Astrocyte (in vitro differentiated cells and primary cell): ENCODE measurements around the gene STXBP5. TPM values are rescaled to one million over a fixed set of nuclear protein-coding genes. Genes with fewer than 3 reads are reported as not detected.

Source experiments
- DNase-seq: peaks from one replicate; pipeline ENCODE4 v3.0.0-alpha.2; 2010; ENCODE audit warnings: low read depth
- FAIRE-seq: peaks from 2 replicates; lab custom pipeline; 2011; peaks lifted over from hg19 to GRCh38; lab: Jason Lieb, UNC
- H2AFZ ChIP-seq: 2 replicates; pipeline ENCODE4 v1.6.0; 2012; ENCODE audit warnings: low read depth, low read length, inconsistent platforms
- H3K27ac ChIP-seq: 2 replicates; pipeline ENCODE4 v1.5.1; 2011; ENCODE audit warnings: low read depth, low read length, inconsistent platforms
- H3K27me3 ChIP-seq: 2 replicates; pipeline ENCODE4 v1.6.0; 2011; ENCODE audit warnings: low read length, inconsistent platforms; ENCODE audit not compliant: insufficient read depth
- H3K36me3 ChIP-seq: 2 replicates; pipeline ENCODE4 v1.5.1; 2011; ENCODE audit warnings: low read length, inconsistent platforms; ENCODE audit not compliant: insufficient read depth
- H3K4me1 ChIP-seq: 2 replicates; pipeline ENCODE4 v1.5.1; 2011; ENCODE audit warnings: low read length, inconsistent platforms; ENCODE audit not compliant: insufficient read depth
- H3K4me2 ChIP-seq: 2 replicates; pipeline ENCODE4 v1.6.0; 2012; ENCODE audit warnings: low read length, inconsistent platforms
- H3K4me3 ChIP-seq: 2 replicates; pipeline ENCODE4 v1.5.1; 2011; ENCODE audit warnings: low read depth, mild to moderate bottlenecking, low read length, inconsistent platforms; ENCODE audit not compliant: insufficient read depth
- H3K79me2 ChIP-seq: 2 replicates; pipeline ENCODE4 v1.6.0; 2012; ENCODE audit warnings: mild to moderate bottlenecking, low read length, inconsistent platforms; ENCODE audit not compliant: insufficient read depth
- H3K9ac ChIP-seq: 2 replicates; pipeline ENCODE4 v1.6.0; 2012; ENCODE audit warnings: mild to moderate bottlenecking, low read length, inconsistent platforms
- H3K9me3 ChIP-seq: 2 replicates; pipeline ENCODE4 v1.5.1; 2012; ENCODE audit warnings: low read depth, mild to moderate bottlenecking, low read length, inconsistent platforms; ENCODE audit not compliant: insufficient read depth
- H4K20me1 ChIP-seq: 2 replicates; pipeline ENCODE4 v1.6.0; 2012; ENCODE audit warnings: low read length, inconsistent platforms; ENCODE audit not compliant: insufficient read depth
- H3K27ac Mint-ChIP-seq: one replicate; pipeline ENCODE4 v1.8.0; 2021; ENCODE audit warnings: mild to moderate bottlenecking, mixed read lengths; ENCODE audit not compliant: unreplicated experiment
- H3K27me3 Mint-ChIP-seq: one replicate; pipeline ENCODE4 v1.8.0; 2021; ENCODE audit warnings: low read depth, mixed read lengths; ENCODE audit not compliant: unreplicated experiment
- H3K36me3 Mint-ChIP-seq: one replicate; pipeline ENCODE4 v1.8.0; 2021; ENCODE audit warnings: low read depth, mixed read lengths; ENCODE audit not compliant: unreplicated experiment
- H3K4me1 Mint-ChIP-seq: one replicate; pipeline ENCODE4 v1.8.0; 2021; ENCODE audit warnings: low read depth, mixed read lengths; ENCODE audit not compliant: unreplicated experiment
- H3K4me3 Mint-ChIP-seq: one replicate; pipeline ENCODE4 v1.8.0; 2021; ENCODE audit warnings: mild to moderate bottlenecking, moderate library complexity, mixed read lengths; ENCODE audit not compliant: unreplicated experiment
- H3K9me3 Mint-ChIP-seq: one replicate; pipeline ENCODE4 v1.8.0; 2021; ENCODE audit warnings: mild to moderate bottlenecking, mixed read lengths; ENCODE audit not compliant: unreplicated experiment
- CTCF ChIP-seq: IDR thresholded peaks from 2 replicates; pipeline ENCODE4 v1.5.1; 2011; ENCODE audit warnings: low read depth, mild to moderate bottlenecking, inconsistent platforms, low read length, moderate library complexity; ENCODE audit not compliant: insufficient read depth
- EZH2 ChIP-seq: IDR thresholded peaks from 2 replicates; pipeline ENCODE4 v1.6.1; 2012; ENCODE audit warnings: mild to moderate bottlenecking, low read length, inconsistent platforms; ENCODE audit not compliant: insufficient read depth
- total RNA-seq: library from RNA; stranded (reverse); gene quantifications from 2 replicates; pipeline ENCODE4 v1.2.1, GENCODE V29; 2021

Gene STXBP5
- total RNA-seq, 1 donor from 2014 or later, result 25.7 TPM

GRCh38 chr6:147179809-147180208 is 24.4 kb upstream of the STXBP5 start:
- H2AFZ ChIP-seq, result no peak overlapping the region
- FAIRE-seq (no peak), DNase-seq (no peak)
- H3K4me1 ChIP-seq, result no peaks in the 10 kb centered on the region
- H3K9ac ChIP-seq, result no peak overlapping the region
- Mint-ChIP-seq H3K27me3 (no peaks in the 10 kb centered on the region), H3K4me1 (no peaks in the 10 kb centered on the region), H3K4me3 (no peak overlapping the region), H3K27ac (no peak overlapping the region), H3K36me3 (no peaks in the 10 kb centered on the region), H3K9me3 (no peaks in the 10 kb centered on the region)
- TF ChIP-seq CTCF (no peak), EZH2 (no peak)
- H3K79me2 ChIP-seq, result no peaks in the 10 kb centered on the region
- no peak overlapping the region for H3K27ac ChIP-seq
- no peak overlapping the region for H3K4me2 ChIP-seq
- no peaks in the 10 kb centered on the region for H3K36me3 ChIP-seq
- no peaks in the 10 kb centered on the region for H3K27me3 ChIP-seq
- H3K9me3 ChIP-seq, result no peaks in the 10 kb centered on the region
- H4K20me1 ChIP-seq, result no peaks in the 10 kb centered on the region
- H3K4me3 ChIP-seq, result no peak overlapping the region

DNA sequence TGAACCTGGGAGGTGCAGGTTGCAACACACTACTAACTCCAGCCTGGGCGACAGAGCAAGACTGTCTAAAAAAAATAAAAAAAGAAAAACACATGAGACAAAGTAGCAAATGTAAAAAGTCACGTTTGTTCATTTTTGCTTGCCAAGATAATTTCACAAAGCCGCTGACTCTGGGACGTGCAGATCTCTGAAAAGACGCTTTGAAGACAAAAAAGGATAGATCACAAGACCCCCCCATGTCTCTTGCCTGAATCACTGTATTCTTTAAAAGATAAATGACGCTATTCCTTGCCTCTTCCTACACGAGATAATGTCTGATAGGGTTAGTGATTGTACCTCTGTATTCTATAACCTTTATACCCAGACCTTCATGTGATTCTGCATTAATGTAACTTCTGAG is 23.3 kb upstream of the STXBP5 start:
- H4K20me1 ChIP-seq, result no peaks in the 10 kb centered on the region
- no peaks in the 10 kb centered on the region for H3K36me3 Mint-ChIP-seq
- no peaks in the 10 kb centered on the region for H3K79me2 ChIP-seq
- H3K4me3 Mint-ChIP-seq, result no peak overlapping the region
- TF ChIP-seq EZH2, result no peak
- TF ChIP-seq CTCF, result no peak
- FAIRE-seq (no peak), DNase-seq (no peak)
- H3K4me1 Mint-ChIP-seq, result no peaks in the 10 kb centered on the region
- no peak overlapping the region for H3K27ac ChIP-seq
- H3K27me3 ChIP-seq, result no peaks in the 10 kb centered on the region
- no peak overlapping the region for H3K4me3 ChIP-seq
- H3K9ac ChIP-seq, result no peak overlapping the region
- no peaks in the 10 kb centered on the region for H3K27me3 Mint-ChIP-seq
- no peaks in the 10 kb centered on the region for H3K9me3 ChIP-seq
- H3K4me2 ChIP-seq, result no peak overlapping the region
- H3K36me3 ChIP-seq, result no peaks in the 10 kb centered on the region
- H2AFZ ChIP-seq, result no peak overlapping the region
- no peak overlapping the region for H3K27ac Mint-ChIP-seq
- no peaks in the 10 kb centered on the region for H3K9me3 Mint-ChIP-seq
- no peaks in the 10 kb centered on the region for H3K4me1 ChIP-seq

GRCh38 chr6:147184379-147184778 is 19.8 kb upstream of the STXBP5 start:
- Histone ChIP-seq H3K4me2 (no peak overlapping the region), H3K4me1 (no peaks in the 10 kb centered on the region), H3K27me3 (no peaks in the 10 kb centered on the region), H3K9me3 (no peaks in the 10 kb centered on the region), H3K4me3 (no peak overlapping the region), H3K27ac (no peak overlapping the region), H2AFZ (no peak overlapping the region), H3K36me3 (no peaks in the 10 kb centered on the region), H4K20me1 (no peaks in the 10 kb centered on the region), H3K9ac (no peak overlapping the region), H3K79me2 (no peaks in the 10 kb centered on the region)
- FAIRE-seq, result no peak
- no peak overlapping the region for H3K27ac Mint-ChIP-seq
- no peaks in the 10 kb centered on the region for H3K9me3 Mint-ChIP-seq
- TF ChIP-seq EZH2 (no peak), CTCF (no peak)
- H3K36me3 Mint-ChIP-seq, result no peaks in the 10 kb centered on the region
- H3K27me3 Mint-ChIP-seq, result peaks cover 2% of the 10 kb centered on the region
- H3K4me3 Mint-ChIP-seq, result no peak overlapping the region
- no peak for DNase-seq
- H3K4me1 Mint-ChIP-seq, result no peaks in the 10 kb centered on the region
